ENCODE data around the gene DNAJA3. TPM values are rescaled to one million over a fixed set of nuclear protein-coding genes. Genes with fewer than 3 reads are reported as not detected.

DNAJA3 gene
- total RNA-seq, 1 experiment from 2014 or later, result 58.9 TPM

DNA sequence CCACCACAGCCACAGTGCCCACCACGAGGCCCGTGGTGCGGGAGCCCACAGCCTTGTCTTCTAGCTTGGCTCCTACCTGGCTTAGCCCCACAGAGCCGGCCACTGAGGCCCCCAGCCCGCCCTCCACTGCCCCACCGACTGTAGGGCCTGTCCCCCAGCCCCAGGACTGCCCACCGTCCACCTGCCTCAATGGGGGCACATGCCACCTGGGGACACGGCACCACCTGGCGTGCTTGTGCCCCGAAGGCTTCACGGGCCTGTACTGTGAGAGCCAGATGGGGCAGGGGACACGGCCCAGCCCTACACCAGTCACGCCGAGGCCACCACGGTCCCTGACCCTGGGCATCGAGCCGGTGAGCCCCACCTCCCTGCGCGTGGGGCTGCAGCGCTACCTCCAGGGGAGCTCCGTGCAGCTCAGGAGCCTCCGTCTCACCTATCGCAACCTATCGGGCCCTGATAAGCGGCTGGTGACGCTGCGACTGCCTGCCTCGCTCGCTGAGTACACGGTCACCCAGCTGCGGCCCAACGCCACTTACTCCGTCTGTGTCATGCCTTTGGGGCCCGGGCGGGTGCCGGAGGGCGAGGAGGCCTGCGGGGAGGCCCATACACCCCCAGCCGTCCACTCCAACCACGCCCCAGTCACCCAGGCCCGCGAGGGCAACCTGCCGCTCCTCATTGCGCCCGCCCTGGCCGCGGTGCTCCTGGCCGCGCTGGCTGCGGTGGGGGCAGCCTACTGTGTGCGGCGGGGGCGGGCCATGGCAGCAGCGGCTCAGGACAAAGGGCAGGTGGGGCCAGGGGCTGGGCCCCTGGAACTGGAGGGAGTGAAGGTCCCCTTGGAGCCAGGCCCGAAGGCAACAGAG lies 43.5 kb upstream of the DNAJA3 start:
- POLR2A ChIA-PET (ENCODE audit: unreplicated experiment), result no interaction called here
- no peak overlapping the region for H3K27ac ChIP-seq
- CTCF ChIA-PET, result no interaction called here
- no peaks in the 10 kb centered on the region for H3K9me3 ChIP-seq (ENCODE audit: insufficient read depth, low read depth)
- H3K4me1 ChIP-seq (replicated peaks; ENCODE audit: insufficient read depth), result no peaks in the 10 kb centered on the region
- no TSS peak for BruUV-seq (replicated peaks)
- no peak overlapping the region for H3K4me2 ChIP-seq
- H3K36me3 ChIP-seq (ENCODE audit: low read depth), result no peaks in the 10 kb centered on the region
- H3K79me2 ChIP-seq (ENCODE audit: low read depth), result 0 out of 2 replicates have a peak, but pooled peaks cover 3% of the 10 kb centered on the region
- intact Hi-C loops (cut with micrococcal nuclease; ENCODE audit: unreplicated experiment), result no loop called here
- no peaks in the 10 kb centered on the region for H3K27me3 ChIP-seq (ENCODE audit: insufficient read depth, low read depth)
- no peaks in the 10 kb centered on the region for H3F3A ChIP-seq (ENCODE audit: insufficient read depth, low read depth)
- H3K9me2 ChIP-seq (ENCODE audit: insufficient read depth), result no peaks in the 10 kb centered on the region
- TF ChIP-seq, protein P1, sequence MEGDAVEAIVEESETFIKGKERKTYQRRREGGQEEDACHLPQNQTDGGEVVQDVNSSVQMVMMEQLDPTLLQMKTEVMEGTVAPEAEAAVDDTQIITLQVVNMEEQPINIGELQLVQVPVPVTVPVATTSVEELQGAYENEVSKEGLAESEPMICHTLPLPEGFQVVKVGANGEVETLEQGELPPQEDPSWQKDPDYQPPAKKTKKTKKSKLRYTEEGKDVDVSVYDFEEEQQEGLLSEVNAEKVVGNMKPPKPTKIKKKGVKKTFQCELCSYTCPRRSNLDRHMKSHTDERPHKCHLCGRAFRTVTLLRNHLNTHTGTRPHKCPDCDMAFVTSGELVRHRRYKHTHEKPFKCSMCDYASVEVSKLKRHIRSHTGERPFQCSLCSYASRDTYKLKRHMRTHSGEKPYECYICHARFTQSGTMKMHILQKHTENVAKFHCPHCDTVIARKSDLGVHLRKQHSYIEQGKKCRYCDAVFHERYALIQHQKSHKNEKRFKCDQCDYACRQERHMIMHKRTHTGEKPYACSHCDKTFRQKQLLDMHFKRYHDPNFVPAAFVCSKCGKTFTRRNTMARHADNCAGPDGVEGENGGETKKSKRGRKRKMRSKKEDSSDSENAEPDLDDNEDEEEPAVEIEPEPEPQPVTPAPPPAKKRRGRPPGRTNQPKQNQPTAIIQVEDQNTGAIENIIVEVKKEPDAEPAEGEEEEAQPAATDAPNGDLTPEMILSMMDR (conservative IDR thresholded peaks at IDR 0.05), result no peak
- TF ChIP-seq EZH2 (IDR thresholded peaks at IDR 0.05; ENCODE audit: low read depth), result no peak
- no peak overlapping the region for H2AFZ ChIP-seq
- no peak overlapping the region for H3K4me3 ChIP-seq
- H4K20me1 ChIP-seq (ENCODE audit: insufficient read depth), result no peaks in the 10 kb centered on the region
- DNase-seq, result no peak

DNA sequence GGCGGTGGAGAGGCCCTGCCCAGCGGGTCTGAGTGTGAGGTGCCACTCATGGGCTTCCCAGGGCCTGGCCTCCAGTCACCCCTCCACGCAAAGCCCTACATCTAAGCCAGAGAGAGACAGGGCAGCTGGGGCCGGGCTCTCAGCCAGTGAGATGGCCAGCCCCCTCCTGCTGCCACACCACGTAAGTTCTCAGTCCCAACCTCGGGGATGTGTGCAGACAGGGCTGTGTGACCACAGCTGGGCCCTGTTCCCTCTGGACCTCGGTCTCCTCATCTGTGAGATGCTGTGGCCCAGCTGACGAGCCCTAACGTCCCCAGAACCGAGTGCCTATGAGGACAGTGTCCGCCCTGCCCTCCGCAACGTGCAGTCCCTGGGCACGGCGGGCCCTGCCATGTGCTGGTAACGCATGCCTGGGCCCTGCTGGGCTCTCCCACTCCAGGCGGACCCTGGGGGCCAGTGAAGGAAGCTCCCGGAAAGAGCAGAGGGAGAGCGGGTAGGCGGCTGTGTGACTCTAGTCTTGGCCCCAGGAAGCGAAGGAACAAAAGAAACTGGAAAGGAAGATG lies 42.8 kb upstream of the DNAJA3 start:
- no peak overlapping the region for H3K27ac ChIP-seq
- no peak overlapping the region for H3K4me2 ChIP-seq
- H3F3A ChIP-seq (ENCODE audit: insufficient read depth, low read depth), result no peaks in the 10 kb centered on the region
- POLR2A ChIA-PET (ENCODE audit: unreplicated experiment), result no interaction called here
- no peaks in the 10 kb centered on the region for H3K79me2 ChIP-seq (ENCODE audit: low read depth)
- TF ChIP-seq, protein P1 (conservative IDR thresholded peaks at IDR 0.05), result no peak
- TF ChIP-seq EZH2 (IDR thresholded peaks at IDR 0.05; ENCODE audit: low read depth), result no peak
- H3K4me1 ChIP-seq (replicated peaks; ENCODE audit: insufficient read depth), result peaks cover 1% of the 10 kb centered on the region; the same call in 1 of the 2 replicates
- H4K20me1 ChIP-seq (ENCODE audit: insufficient read depth), result no peaks in the 10 kb centered on the region
- intact Hi-C loops (cut with micrococcal nuclease; ENCODE audit: unreplicated experiment), result no loop called here
- H3K9me2 ChIP-seq (ENCODE audit: insufficient read depth), result no peaks in the 10 kb centered on the region
- no peaks in the 10 kb centered on the region for H3K9me3 ChIP-seq (ENCODE audit: insufficient read depth, low read depth)
- no TSS peak for BruUV-seq (replicated peaks)
- CTCF ChIA-PET, result no interaction called here
- no peaks in the 10 kb centered on the region for H3K36me3 ChIP-seq (ENCODE audit: low read depth)
- DNase-seq, result no peak
- no peak overlapping the region for H3K4me3 ChIP-seq
- H3K27me3 ChIP-seq (ENCODE audit: insufficient read depth, low read depth), result no peaks in the 10 kb centered on the region
- H2AFZ ChIP-seq, result no peak overlapping the region

DNA sequence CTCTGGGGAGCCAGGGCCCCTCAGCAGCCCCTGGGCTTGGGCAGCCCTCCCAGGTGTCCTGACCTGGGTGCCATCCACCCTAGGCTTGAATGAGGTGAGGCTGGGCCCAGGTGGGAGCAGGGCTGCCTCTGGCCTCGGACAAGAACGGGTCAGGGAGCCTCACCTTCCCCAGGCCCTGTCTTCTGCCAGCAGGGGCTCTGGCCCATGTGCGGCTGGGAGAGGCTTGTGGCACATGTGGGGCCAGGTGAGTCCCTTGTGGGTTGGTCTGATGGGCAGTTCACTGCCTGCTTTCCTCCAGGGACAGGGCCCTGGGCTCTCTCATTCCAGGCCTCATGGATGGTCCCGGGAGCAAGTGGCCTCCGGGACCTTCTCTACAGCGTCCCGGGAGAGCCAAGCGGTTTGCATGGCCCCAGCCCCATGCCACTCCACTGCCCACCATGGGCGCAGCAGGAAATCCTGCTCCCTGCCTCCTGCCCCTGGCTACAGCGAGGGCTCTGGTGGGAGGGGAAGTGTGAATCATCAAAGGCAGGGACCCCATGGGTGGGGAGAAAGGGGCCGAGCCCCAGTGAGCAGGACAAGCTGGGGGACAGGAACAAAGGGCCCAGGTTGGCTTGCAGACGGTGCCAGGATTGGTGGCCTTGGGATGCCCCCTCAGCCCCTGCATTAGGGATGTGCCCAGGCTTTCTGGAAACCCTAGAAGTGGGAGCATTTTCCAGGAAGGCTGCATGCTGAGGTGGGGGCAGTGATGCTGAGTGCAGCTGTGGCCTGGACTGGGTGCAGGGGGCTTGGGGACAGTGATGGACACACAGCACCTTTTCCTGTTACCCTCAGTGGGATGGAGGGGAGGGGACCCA lies 41.9 kb upstream of the DNAJA3 start:
- ChIA-PET POLR2A (ENCODE audit: unreplicated experiment) (interaction anchor here (0.6 kb wide), 2 partner anchors 94 to 95 kb away, joined by 3 to 6 read pairs; no protein-coding TSS in a partner anchor), CTCF (no interaction called here)
- no peaks in the 10 kb centered on the region for H4K20me1 ChIP-seq (ENCODE audit: insufficient read depth)
- no peaks in the 10 kb centered on the region for H3K9me3 ChIP-seq (ENCODE audit: insufficient read depth, low read depth)
- H3K9me2 ChIP-seq (ENCODE audit: insufficient read depth), result no peaks in the 10 kb centered on the region
- H3F3A ChIP-seq (ENCODE audit: insufficient read depth, low read depth), result no peaks in the 10 kb centered on the region
- H3K36me3 ChIP-seq (ENCODE audit: low read depth), result no peaks in the 10 kb centered on the region
- H3K4me3 ChIP-seq, result no peak overlapping the region
- peaks cover 8% of the 10 kb centered on the region; the same call in 1 of the 2 replicates for H3K4me1 ChIP-seq (replicated peaks; ENCODE audit: insufficient read depth)
- H3K79me2 ChIP-seq (ENCODE audit: low read depth), result no peaks in the 10 kb centered on the region
- intact Hi-C loops (cut with micrococcal nuclease; ENCODE audit: unreplicated experiment), result no loop called here
- no peak for DNase-seq
- H2AFZ ChIP-seq, result no peak overlapping the region
- H3K27me3 ChIP-seq (ENCODE audit: insufficient read depth, low read depth), result no peaks in the 10 kb centered on the region
- no TSS peak for BruUV-seq (replicated peaks)
- no peak overlapping the region for H3K4me2 ChIP-seq
- no peak overlapping the region for H3K27ac ChIP-seq
- no peak for TF ChIP-seq EZH2 (IDR thresholded peaks at IDR 0.05; ENCODE audit: low read depth)
- TF ChIP-seq, protein P1 (conservative IDR thresholded peaks at IDR 0.05), result no peak
